AG09309 (cell line): ENCODE results near the gene SCN1A.

Source experiments
- DNase-seq: peaks from one replicate; pipeline ENCODE4 v3.0.0-alpha.2; 2010; ENCODE audit warnings: low read depth
- H3K4me3 ChIP-seq: 2 replicates; pipeline ENCODE4 v1.5.1; 2011; ENCODE audit warnings: mild to moderate bottlenecking, low read depth, low read length, moderate library complexity; ENCODE audit not compliant: control insufficient read depth
- TF ChIP-seq, protein P1 (sequence below): IDR thresholded peaks from 2 replicates; pipeline ENCODE4 v1.5.1; 2011; ENCODE audit warnings: mild to moderate bottlenecking, low read depth, low read length, inconsistent platforms; ENCODE audit not compliant: insufficient read depth, control insufficient read depth; ENCODE audit errors: missing control alignments

SCN1A gene

DNA sequence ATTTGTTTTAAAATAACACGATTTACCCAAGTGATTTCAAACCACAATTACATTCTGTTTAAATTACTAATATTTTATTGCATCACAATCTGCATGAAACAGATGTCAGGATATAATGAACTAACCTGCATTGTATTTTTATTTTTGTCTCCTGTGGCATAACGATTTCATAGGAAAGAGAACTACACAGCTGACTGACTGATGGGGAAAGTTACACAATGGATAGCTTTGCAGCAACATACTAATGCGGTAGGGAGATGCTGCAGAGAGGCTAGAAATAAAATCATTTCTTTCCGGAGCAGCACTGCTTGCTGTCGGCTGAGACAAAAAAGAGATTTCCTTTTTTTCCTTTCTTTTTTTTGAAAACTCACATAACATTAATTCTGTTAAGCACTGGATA, 36.9 kb downstream of the SCN1A start:
- DNase-seq = peak; percentile 25
- TF ChIP-seq, protein P1, sequence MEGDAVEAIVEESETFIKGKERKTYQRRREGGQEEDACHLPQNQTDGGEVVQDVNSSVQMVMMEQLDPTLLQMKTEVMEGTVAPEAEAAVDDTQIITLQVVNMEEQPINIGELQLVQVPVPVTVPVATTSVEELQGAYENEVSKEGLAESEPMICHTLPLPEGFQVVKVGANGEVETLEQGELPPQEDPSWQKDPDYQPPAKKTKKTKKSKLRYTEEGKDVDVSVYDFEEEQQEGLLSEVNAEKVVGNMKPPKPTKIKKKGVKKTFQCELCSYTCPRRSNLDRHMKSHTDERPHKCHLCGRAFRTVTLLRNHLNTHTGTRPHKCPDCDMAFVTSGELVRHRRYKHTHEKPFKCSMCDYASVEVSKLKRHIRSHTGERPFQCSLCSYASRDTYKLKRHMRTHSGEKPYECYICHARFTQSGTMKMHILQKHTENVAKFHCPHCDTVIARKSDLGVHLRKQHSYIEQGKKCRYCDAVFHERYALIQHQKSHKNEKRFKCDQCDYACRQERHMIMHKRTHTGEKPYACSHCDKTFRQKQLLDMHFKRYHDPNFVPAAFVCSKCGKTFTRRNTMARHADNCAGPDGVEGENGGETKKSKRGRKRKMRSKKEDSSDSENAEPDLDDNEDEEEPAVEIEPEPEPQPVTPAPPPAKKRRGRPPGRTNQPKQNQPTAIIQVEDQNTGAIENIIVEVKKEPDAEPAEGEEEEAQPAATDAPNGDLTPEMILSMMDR = no peak

DNA sequence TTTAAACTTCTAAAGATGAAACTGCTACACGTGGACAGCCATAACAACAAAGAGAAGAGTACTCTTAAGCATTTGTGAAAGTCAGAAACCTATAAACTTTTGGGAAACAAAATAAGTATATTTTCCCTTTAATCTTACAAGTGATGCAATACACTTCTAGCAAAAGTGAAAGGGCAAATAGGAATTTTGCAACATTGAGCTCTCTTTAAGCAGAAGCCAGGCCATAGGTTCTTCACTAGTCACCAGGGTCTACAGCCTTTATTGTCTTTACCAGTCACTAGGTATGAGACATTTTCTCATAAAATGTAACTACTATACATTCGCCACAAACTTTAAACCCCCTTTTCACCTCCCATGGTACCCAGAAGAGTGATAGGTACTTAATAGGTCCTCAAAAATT, 37.5 kb downstream of the SCN1A start:
- H3K4me3 ChIP-seq = no peak overlapping the region
- DNase-seq = peak; percentile 14
- TF ChIP-seq, protein P1 = no peak

More for the DNA sequence above, 36.9 kb downstream of the SCN1A start:
- H3K4me3 ChIP-seq = no peak overlapping the region

DNA sequence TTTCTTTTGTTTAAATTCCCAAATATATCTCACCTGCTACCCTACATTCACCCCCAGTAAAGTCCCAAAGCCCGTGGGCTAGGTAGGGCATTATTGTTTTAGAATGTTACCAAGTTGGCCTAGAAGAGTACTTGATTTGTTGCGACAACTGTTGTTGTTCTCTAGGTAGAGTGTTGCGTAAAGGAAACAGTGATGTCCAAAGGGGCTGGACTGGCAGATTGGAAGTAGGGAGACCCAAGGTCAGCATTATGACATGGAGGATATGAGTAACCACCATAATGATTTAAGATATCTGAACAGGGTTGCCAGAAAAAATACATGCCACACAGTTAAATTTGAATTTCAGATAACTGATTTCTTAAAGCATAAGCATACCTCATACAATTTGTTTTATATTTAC, 39.2 kb downstream of the SCN1A start:
- no peak overlapping the region for H3K4me3 ChIP-seq
- TF ChIP-seq, protein P1 = no peak
- DNase-seq = no peak

DNA sequence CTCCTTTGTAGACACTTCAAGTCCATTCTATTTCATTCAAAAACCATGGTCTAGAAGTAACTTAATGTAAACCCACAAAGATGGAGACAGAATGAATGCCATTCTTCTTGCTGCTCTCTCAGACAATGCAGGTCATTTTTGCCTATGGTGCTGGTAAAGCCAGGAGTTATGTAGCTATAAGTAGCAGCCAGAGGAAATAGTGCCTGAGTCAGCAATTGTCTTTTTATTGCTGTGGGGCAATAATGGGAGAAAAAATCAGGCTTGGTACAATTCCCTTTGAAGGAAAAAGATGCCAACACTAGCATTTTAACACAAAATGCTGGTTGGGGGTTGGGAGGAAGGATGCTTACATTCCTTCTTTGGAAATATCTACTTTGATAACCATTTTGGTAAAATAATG, 43.5 kb downstream of the SCN1A start:
- DNase-seq = no peak
- TF ChIP-seq, protein P1 = no peak
- no peak overlapping the region for H3K4me3 ChIP-seq

DNA sequence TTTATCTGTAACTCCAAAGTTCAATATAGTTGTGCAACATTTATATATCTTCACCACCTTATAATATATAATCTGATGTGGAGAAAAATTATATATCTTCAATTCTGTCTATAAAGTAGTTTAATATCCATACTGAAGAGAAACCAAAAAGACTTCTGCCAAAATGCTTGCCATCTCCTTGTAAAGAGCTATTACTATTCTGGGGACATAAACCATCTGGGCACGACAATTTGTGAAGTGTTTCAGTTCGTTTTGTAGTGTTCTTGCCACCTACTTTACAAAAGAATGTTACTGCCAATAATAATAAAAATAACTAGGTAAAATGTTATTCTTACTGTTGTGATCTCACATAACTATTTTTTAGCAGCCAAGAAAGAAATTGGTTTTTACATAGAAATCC, 45.1 kb downstream of the SCN1A start:
- H3K4me3 ChIP-seq = no peak overlapping the region
- TF ChIP-seq, protein P1 = no peak
- DNase-seq = no peak

DNA sequence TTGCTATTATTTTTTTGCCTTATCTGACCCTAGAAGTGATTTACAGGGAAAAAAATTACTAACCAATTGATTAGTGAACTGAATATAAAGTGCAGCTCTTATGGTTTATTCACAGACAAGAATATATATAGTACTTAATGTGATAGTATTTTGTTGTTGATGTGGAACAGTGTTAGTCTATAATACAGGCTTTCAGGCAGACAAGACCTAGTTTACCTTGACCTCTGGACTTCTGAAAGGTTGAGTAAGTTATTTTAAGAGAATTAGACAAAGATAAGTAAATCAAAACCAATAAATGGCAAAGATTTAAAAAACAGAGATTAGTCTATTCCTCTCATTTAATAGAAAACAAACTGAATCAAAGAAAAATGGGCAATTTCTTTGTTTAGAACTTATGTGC, 46.0 kb downstream of the SCN1A start:
- TF ChIP-seq, protein P1 = no peak
- DNase-seq = no peak

DNA sequence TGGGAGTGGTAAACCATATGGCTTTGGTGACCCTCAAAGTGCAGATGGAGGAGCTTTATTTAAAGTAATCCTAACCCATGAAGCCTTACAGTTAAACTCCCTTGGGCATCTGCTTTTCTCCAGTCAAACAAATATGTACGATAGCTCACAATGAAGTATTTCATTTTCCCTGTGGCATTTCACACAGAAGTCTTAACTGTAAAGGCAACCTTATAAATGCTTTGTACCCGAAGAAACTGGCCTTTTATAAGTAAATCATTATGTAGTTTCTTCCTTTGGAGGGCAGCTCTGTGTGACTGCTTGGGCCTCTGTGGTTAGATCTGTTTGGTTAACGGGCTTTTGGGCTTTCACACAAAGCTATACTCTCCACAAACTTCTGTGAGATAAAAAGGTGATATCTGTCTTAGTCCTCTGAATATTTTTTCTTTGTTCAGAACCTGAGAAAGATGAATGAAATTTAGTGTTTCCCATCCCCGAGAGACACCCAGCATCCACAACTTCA, 46.6 kb downstream of the SCN1A start:
- no peak overlapping the region for H3K4me3 ChIP-seq
- DNase-seq = no peak
- TF ChIP-seq, protein P1 = no peak

More for the DNA sequence above, 46.0 kb downstream of the SCN1A start:
- no peak overlapping the region for H3K4me3 ChIP-seq
